ENCODE measurements around the gene VSNL1.

DNA sequence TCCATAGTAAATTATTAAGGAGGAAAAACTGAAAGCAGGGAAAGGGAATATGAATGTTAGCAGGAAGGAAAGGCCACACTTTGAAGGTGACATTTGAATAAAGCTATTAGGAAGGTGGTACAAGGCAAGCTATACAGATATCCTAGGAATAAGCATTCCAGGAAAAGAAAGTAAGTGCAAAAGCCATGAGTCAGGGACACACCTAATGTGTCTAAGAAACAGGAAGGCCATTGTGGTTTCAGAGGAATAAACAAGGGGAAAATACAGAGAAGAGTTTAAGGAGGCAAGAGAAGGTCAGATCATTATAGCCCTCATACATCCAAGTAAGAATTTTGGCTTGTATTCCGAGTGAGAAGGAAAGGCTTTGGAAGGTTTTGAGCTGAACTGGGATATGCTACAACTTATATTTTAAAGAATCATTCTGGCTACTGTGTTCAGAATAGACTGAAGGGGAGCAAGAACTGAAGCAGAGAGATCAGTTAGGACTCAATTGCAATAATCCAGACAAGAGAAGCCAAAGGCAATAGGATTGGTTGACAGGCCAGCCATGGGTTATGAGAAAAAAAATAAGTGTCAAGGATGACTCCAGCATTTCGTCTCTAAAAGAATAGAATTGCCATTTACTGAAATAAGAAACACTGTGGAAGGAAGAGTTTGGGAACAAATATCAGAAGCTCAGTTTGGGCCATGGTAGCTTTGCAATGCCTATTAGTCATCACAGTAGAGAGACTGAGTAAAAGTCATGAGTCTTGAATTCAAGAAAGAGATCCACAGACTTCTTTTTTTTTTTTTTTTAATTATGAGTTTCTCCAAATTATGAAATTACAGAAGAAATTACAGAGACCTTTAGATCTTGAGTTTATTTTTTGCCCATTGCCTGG is 33.5 kb upstream of the VSNL1 start:
- TF ChIP-seq WT1 (tag by site-specific recombination; IDR thresholded peaks at IDR 0.05) (no peak), ZNF138 (tag by site-specific recombination; IDR thresholded peaks at IDR 0.05; ENCODE audit: borderline replicate concordance) (no peak), ZNF274 (IDR thresholded peaks at IDR 0.05; ENCODE audit: low read length) (no peak), ZNF274 (tag by site-specific recombination; IDR thresholded peaks at IDR 0.05; ENCODE audit: borderline replicate concordance) (no peak), ZNF776 (tag by site-specific recombination; IDR thresholded peaks at IDR 0.05; ENCODE audit: borderline replicate concordance) (no peak), ZNF830 (tag by site-specific recombination; IDR thresholded peaks at IDR 0.05; ENCODE audit: low read depth) (no peak), ZNF404 (tag by site-specific recombination; IDR thresholded peaks at IDR 0.05) (no peak)
- TF ChIP-seq, protein P1, sequence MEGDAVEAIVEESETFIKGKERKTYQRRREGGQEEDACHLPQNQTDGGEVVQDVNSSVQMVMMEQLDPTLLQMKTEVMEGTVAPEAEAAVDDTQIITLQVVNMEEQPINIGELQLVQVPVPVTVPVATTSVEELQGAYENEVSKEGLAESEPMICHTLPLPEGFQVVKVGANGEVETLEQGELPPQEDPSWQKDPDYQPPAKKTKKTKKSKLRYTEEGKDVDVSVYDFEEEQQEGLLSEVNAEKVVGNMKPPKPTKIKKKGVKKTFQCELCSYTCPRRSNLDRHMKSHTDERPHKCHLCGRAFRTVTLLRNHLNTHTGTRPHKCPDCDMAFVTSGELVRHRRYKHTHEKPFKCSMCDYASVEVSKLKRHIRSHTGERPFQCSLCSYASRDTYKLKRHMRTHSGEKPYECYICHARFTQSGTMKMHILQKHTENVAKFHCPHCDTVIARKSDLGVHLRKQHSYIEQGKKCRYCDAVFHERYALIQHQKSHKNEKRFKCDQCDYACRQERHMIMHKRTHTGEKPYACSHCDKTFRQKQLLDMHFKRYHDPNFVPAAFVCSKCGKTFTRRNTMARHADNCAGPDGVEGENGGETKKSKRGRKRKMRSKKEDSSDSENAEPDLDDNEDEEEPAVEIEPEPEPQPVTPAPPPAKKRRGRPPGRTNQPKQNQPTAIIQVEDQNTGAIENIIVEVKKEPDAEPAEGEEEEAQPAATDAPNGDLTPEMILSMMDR (tag by site-specific recombination; IDR thresholded peaks at IDR 0.05), result no peak

Data from HEK293 (cell line).